ENCODE measurements around the gene TBX4.

The TBX4 gene

GRCh38 chr17:61465550-61466237 lies 13.5 kb downstream of the TBX4 start:
- no peak for DNase-seq (ENCODE audit: low read depth)

DNA sequence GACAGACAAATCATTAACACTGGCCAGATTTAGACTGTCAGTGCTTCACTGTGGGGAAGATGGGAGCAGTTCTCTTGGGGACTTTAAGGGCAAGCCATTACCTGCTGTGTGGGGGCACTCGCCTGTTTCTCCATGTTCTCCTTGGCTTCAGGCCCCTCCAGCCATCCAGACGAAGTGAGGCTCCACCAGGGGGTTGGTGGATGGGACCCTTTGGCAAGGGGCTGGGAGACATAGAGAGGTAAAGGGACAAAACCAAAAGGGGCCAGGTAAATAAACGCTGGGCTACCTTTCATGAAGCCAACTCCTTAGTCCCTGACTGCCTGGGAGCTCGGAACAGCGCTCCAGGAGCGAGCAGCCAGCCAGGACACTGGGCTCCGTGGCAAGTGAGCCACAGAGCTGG lies 14.0 kb downstream of the TBX4 start:
- DNase-seq (ENCODE audit: low read depth), result no peak

- DNase-seq (ENCODE audit: low read depth), result no peak
Measured at GRCh38 chr17:61467416-61468262, 15.4 kb downstream of the TBX4 start.

- no peak for DNase-seq (ENCODE audit: low read depth)
Measured at GRCh38 chr17:61468263-61468907, 16.2 kb downstream of the TBX4 start.

DNA sequence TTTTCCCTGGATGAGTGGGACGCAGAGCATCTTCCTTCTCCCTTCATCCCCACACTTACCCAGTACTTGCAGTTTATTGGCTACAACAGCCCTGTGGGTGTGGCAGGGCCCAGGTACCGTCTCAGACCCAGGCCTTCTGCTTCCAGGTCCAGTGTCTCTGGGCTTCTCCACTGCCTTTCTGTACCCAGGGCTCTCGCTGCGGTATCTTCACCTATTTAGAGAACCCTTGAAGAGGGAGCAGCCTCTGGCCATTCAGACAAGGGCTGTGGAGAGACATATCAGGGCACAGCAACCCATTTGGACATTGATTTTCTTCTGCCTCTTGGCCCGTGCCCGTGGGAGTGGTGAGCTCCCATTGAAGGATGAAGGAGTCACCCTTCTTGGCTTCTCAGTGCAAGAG lies 17.3 kb downstream of the TBX4 start:
- DNase-seq (ENCODE audit: low read depth), result no peak

DNA sequence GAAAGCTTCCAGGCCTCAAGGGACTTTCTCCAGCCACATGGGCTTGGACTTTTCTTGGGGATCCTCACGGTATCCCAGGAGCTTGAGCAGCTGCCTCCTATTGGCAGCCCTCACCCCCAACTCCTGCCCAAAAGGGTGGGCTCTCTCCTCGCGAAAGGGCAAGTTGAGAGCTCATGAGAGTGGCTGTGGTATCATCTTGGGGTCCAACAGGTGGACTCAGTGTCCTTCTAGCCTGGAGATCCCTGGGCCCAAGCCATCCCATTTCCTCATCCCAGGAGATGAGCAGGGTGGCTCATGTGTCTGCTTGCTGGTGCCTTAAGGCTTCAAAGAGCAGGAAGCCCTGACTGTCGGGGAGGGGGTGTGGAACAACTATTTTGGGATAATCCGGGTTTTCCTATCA lies 17.7 kb downstream of the TBX4 start:
- no peak for DNase-seq (ENCODE audit: low read depth)

DNA sequence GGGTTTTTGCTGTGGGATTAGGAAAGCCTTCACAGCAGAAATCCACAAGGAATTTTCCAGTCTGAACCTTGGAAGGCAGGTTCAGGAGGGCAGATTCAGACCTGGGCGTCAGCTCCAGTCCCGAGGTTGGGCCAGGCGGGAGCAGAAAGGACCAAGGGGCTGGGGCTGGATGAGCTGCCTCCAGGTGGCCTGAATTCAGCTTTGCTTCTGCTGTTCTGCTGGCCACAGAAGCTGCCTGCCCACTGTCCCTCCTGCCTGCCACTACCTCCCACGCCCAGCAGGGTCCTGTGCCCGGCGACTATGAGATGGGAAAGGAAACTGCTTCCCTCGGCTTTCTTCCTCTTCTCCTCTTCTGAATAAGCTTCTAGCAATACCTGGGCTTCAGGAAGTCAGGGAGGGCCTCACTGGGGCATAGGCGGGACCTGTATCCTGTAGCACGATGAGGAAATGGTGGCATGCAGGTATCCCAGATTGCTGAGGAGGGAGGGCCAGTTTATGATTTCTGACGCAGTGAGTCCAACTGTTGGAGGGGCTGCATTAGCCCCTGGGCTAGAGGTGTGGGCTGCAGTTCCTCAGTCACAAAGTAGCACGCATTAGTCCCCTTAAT lies 18.4 kb downstream of the TBX4 start:
- DNase-seq (ENCODE audit: low read depth), result no peak

DNA sequence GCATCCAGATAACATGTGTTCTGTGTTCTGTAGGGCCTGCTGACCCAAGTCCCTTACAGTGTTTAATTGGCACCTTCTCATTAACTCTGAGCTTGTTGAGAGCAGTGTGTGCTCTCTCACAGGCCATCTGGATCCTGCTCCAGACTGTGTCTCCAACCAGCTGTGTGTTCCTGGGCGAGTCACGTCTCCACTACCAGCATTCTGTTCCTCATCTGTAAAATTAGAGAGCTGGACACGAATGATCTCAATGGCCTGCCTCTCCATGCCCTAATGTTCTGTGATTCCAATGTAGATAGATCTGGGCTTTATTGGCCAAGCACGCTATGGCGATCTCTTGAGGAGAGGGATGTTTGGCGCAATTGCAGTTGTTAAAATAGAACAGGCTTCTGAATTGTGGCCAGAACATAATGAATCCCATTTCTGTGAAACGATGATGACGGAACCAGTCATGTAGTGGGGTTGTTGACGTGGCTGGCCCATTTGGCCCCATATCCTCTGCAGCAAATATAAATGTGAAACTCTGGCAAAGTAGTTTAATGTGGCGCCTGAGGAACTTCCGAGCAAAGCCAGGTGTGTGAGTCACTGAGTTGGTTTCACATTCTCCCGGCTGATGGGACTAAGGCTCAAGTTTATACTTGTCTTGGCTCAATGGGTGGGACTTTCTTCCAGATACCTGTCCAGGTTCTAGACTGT lies 22.2 kb downstream of the TBX4 start:
- DNase-seq (ENCODE audit: low read depth), result no peak

DNA sequence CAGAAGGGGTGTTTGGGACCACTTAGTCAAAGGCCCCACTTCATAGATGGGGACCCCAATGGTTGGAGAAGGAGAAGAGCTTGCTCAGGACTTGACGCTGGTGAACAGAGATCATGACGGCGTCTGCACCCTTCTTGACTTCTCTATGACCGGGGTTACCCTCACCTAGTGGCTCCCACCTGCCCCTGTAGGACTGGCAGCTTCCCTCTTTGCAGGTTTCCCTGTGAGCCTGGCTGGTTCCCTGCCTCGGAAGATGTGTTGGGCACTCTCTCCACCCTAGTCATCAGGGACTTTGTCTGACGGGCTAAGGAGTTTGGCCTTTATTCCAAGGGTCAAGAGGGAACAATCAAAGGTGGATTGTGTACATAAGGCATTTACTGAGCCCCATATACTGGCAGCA lies 22.7 kb downstream of the TBX4 start:
- DNase-seq (ENCODE audit: low read depth), result no peak

GRCh38 chr17:61475726-61476125 lies 23.5 kb downstream of the TBX4 start:
- no peak for DNase-seq (ENCODE audit: low read depth)

- DNase-seq (ENCODE audit: low read depth), result no peak
Measured at GRCh38 chr17:61476476-61477203, 24.4 kb downstream of the TBX4 start.

DNA sequence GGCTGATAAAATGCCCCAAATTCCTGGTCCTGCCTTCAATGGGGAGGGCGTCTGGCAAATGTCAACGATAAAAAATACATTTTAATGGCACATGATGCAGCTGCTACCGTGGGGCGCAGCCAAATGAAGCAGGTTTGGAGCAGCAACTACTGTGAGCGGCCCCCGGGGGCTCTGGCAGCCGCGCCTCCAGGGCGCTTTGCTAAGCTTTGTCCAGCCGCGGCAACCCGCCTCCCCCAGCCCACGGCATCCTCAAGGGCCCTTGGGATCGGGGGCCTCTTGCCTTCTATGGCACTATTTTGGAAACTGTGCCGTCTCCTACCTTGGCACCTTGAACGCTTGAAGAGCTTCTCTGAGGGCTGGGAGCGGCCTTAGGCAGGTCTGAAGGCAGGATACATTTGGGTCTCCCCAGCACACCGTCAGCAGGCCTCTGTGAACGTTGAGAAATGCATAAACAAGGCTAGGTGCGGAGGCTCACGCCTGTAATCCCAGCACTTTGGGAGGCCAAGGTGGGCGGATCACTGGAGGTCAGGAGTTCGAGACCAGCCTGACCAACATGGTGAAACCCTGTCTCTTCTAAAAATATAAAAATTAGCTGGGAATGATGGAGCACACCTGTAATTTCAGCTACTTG lies 25.1 kb downstream of the TBX4 start:
- DNase-seq (ENCODE audit: low read depth), result no peak

GRCh38 chr17:61478026-61478789 lies 26.0 kb downstream of the TBX4 start:
- DNase-seq (ENCODE audit: low read depth), result no peak

DNA sequence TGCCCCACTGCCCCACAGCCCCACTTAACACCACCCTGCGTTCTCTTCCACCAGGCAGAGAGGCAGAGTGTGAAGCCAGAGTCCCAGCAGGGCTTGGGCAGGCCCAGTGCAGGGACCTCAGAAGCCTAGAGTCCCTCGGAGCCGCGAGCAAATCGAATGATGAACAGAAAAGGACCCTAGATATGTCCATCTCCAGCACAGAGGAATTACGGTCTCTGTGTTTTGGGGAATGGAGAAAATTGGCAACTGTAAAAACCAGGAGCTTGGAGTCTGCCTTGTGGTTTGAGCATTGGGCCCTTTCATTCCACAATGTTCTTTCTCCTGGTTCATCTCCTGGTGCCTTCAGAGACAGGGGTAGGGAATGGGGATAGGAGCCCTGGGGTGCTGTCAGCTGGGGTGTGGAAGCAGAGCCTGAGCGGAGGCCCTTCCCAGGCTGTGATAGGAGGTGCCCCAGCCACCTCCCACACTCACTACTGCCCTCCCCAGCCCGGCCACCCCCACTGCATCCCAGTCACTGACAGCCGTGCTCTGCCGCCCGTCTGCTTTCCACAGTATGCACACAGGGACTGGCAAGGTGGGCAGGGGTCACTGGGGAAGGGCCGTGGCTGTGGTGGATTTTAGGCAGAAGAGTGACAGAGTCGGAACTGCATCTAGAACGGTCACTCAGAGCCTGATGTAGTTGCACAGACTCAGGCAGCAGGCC lies 26.7 kb downstream of the TBX4 start:
- DNase-seq (ENCODE audit: low read depth), result no peak

DNA sequence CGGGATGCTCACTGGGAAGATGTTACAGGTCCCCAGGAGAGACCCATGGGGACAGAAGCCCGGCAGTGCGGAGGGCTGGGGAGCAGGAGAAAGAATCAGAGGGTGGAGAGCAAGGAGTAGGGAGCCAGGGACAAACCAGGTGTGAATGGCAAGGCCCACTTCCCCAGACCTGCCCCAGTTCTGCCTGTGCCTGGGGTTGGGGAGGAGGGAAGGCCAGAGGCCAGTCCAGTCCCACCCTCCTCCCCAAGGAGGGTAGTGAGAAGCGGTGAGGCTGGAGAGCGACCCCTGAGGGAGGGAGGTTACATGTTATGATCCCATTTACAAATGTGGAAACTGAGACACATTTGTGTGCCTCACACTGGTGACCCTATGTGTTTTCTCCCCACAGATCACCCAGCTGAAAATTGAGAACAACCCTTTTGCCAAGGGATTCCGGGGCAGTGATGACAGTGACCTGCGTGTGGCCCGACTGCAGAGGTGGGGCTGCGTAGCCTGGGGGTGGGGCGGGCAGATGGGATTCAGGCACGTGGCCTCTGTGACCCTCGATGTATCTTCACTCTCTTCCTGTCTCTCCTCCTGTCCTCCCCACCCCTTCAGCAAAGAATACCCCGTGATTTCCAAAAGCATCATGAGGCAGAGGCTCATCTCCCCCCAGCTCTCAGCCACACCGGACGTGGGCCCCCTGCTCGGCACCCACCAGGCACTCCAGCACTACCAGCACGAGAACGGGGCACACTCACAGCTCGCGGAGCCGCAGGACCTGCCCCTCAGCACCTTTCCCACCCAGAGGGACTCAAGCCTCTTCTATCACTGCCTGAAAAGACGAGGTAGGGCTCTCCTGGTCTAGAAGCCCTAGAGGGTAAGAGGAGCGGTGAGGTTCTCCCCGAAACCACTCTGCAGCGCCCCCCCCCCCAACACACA lies 27.5 kb downstream of the TBX4 start:
- no peak for DNase-seq (ENCODE audit: low read depth)

DNA sequence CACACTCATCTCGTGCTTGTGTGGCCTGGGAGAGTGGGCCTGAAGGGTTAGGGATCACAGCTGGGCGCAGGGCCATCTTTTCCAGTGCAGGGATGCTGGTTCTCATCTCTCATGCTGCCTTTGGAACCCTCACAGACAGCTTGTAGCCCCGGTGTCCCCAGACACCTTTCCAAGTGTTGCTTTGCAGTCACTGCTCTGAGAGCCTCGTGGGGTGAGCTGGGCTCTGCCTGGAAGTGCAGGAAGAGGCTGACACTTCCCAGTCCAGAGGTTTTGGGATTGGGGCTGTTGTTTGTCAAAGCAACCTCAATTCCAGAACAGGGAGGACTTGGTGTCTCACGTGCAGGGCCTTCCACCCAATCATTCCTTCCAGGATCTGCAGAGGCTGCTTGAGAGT lies 28.2 kb downstream of the TBX4 start:
- no peak for DNase-seq (ENCODE audit: low read depth)

DNA sequence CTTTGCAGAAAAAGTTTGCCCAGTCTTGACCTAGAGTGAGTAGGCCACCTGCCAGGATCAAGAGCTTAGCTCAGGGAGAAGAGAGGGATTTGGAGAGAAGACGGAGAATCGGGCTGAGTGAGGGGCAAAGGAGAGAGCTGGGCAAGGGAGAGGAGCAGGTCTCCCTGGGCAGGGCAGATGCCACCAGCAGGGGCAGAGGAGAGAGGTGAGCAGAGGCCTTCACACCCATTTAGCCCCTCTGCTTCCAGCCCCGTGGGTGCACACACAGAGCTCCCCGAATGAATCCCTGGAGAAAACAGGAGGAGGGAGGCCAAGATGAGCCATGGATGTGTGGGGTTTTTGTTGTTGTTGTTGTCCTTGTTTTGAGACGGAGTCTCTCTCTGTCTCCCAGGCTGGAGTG lies 29.2 kb downstream of the TBX4 start:
- DNase-seq (ENCODE audit: low read depth), result no peak

- DNase-seq (ENCODE audit: low read depth), result no peak
Measured at GRCh38 chr17:61482467-61482866, 30.2 kb downstream of the TBX4 start.

DNA sequence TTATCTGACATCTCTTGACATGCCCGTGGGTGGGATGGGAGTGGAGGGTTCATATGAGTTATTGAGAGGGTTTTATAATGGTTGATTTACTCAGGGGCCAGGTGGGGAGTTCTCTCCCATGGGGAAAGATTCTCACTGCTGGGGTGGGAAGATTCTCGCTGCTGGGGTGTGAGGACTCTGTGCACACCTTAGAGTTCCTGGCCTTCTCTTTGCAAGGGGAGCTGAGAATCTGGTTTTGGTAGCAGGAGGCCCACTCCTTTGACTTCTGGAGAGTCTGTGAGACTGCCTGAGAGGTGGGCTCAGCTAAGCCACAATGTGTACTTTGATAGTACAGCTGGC lies 31.5 kb downstream of the TBX4 start:
- DNase-seq (ENCODE audit: low read depth), result no peak

Data from stimulated activated CD8-positive, alpha-beta memory T cell treated with anti-CD3 and anti-CD28 coated beads, Interleukin-4, amount 100 ng/mL, for 24 hours (primary cell).